ENCODE results near the gene PLCB1. TPM values are rescaled to one million over a fixed set of nuclear protein-coding genes. Genes with fewer than 3 reads are reported as not detected.
A peak's percentile ranks its signal among the peaks of the same experiment; 100 is the strongest.

The PLCB1 gene
- total and polyA plus RNA-seq, 4 donors = 1.6 to 43.8 (median 6.1) TPM

- H3K27ac ChIP-seq (ENCODE audit: low read depth in 1 of 2, low read length in 1 of 2) = no peak overlapping the region
- TF ChIP-seq, protein P1, sequence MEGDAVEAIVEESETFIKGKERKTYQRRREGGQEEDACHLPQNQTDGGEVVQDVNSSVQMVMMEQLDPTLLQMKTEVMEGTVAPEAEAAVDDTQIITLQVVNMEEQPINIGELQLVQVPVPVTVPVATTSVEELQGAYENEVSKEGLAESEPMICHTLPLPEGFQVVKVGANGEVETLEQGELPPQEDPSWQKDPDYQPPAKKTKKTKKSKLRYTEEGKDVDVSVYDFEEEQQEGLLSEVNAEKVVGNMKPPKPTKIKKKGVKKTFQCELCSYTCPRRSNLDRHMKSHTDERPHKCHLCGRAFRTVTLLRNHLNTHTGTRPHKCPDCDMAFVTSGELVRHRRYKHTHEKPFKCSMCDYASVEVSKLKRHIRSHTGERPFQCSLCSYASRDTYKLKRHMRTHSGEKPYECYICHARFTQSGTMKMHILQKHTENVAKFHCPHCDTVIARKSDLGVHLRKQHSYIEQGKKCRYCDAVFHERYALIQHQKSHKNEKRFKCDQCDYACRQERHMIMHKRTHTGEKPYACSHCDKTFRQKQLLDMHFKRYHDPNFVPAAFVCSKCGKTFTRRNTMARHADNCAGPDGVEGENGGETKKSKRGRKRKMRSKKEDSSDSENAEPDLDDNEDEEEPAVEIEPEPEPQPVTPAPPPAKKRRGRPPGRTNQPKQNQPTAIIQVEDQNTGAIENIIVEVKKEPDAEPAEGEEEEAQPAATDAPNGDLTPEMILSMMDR (IDR thresholded peaks at IDR 0.05; ENCODE audit: control extremely low read depth, extremely low read depth) = no peak
- WGBS, 2 donors = 92 to 94% methylated on average over 11 of the region's 11 CpGs
- no peak for ATAC-seq (ENCODE audit: insufficient read depth, low FRiP score)
- H3K9ac ChIP-seq (ENCODE audit: insufficient read depth in 1 of 2, low read length in 2 of 2) = no peak overlapping the region
- no peak overlapping the region for H3K4me3 ChIP-seq
- no peaks in the 10 kb centered on the region for H3K9me3 ChIP-seq (ENCODE audit: control insufficient read depth in 4 of 4, insufficient read depth in 3 of 4, low read length in 3 of 4)
- H3K27me3 ChIP-seq (ENCODE audit: control insufficient read depth in 3 of 3, insufficient read depth in 3 of 3, low read length in 2 of 3) = no peaks in the 10 kb centered on the region
- DNase-seq = no peak
- H3K4me1 ChIP-seq (ENCODE audit: control insufficient read depth in 5 of 5, insufficient read depth in 5 of 5, low read length in 5 of 5) = peaks cover 0 to 2% (median 0%) of the 10 kb centered on the region in 5 donors
- H3K36me3 ChIP-seq (ENCODE audit: control insufficient read depth in 4 of 4, insufficient read depth in 4 of 4, low read length in 4 of 4) = no peaks in the 10 kb centered on the region
Observed at GRCh38 chr20:8811801-8812594, 679.9 kb downstream of the PLCB1 start.

DNA sequence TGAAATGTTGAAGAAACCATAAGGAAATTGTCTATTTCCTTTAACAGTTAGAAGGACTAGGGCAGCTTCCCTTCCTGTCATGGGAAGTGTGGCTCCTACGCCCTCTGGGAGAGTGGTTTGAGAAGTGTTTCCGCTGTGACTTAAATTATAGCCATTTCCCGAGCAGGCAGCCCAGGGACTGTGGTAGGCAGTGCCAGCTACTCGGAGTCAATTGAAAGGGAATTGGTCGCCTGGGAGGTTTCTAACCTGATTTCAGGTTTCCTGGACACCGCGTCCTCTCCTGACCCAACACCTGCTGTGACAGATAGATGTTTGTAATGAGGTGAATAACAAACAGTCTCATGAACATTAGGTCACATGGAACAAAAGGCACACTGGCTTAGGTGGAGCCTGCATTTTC, 680.8 kb downstream of the PLCB1 start:
- DNase-seq (peak in 1 of 3 donors; percentile 15), ATAC-seq (ENCODE audit: insufficient read depth, low FRiP score) (peak; percentile 39)
- Histone ChIP-seq H3K4me3 (no peak overlapping the region), H3K9me3 (ENCODE audit: control insufficient read depth in 4 of 4, insufficient read depth in 3 of 4, low read length in 3 of 4) (no peaks in the 10 kb centered on the region), H3K4me1 (ENCODE audit: control insufficient read depth in 5 of 5, insufficient read depth in 5 of 5, low read length in 5 of 5) (peaks cover 0 to 2% (median 0%) of the 10 kb centered on the region in 5 donors), H3K27me3 (ENCODE audit: control insufficient read depth in 3 of 3, insufficient read depth in 3 of 3, low read length in 2 of 3) (no peaks in the 10 kb centered on the region), H3K27ac (ENCODE audit: low read depth in 1 of 2, low read length in 1 of 2) (peak overlapping the region in 1 of 2 donors; percentile 10), H3K9ac (ENCODE audit: insufficient read depth in 1 of 2, low read length in 2 of 2) (no peak overlapping the region), H3K36me3 (ENCODE audit: control insufficient read depth in 4 of 4, insufficient read depth in 4 of 4, low read length in 4 of 4) (no peaks in the 10 kb centered on the region)
- TF ChIP-seq, protein P1 (IDR thresholded peaks at IDR 0.05; ENCODE audit: control extremely low read depth, extremely low read depth) = no peak
- 35 to 51% methylated on average over 7 of the region's 7 CpGs for WGBS, 2 donors

DNA sequence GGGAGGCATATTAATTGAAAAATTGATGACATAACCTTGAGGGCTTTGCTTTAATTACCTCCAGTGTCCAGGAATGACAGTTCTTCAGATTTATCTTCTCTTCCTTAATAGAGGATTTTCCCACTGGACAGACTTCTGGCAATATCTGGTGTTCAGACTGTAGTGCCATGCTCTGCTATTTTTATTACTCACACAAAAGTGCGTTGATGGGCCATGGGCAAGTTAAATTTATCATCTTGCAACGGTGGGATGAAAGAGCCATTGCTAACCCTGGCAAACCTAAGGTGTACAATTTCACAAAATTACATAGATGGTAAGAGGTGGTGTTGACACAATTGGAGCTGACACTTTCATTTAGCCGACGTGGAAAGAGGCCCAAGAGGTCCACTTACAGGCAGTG, 683.1 kb downstream of the PLCB1 start:
- Histone ChIP-seq H3K9me3 (ENCODE audit: control insufficient read depth in 4 of 4, insufficient read depth in 3 of 4, low read length in 3 of 4) (no peaks in the 10 kb centered on the region), H3K4me1 (ENCODE audit: control insufficient read depth in 5 of 5, insufficient read depth in 5 of 5, low read length in 5 of 5) (peaks cover 0 to 2% (median 0%) of the 10 kb centered on the region in 5 donors), H3K9ac (ENCODE audit: insufficient read depth in 1 of 2, low read length in 2 of 2) (no peak overlapping the region), H3K4me3 (no peak overlapping the region), H3K36me3 (ENCODE audit: control insufficient read depth in 4 of 4, insufficient read depth in 4 of 4, low read length in 4 of 4) (no peaks in the 10 kb centered on the region), H3K27me3 (ENCODE audit: control insufficient read depth in 3 of 3, insufficient read depth in 3 of 3, low read length in 2 of 3) (no peaks in the 10 kb centered on the region), H3K27ac (ENCODE audit: low read depth in 1 of 2, low read length in 1 of 2) (no peak overlapping the region)
- ATAC-seq (ENCODE audit: insufficient read depth, low FRiP score) = no peak
- DNase-seq = no peak
- WGBS, 2 donors = 78 to 82% methylated on average over 4 of the region's 4 CpGs
- TF ChIP-seq, protein P1 (IDR thresholded peaks at IDR 0.05; ENCODE audit: control extremely low read depth, extremely low read depth) = no peak
